GM12891 (cell line): ENCODE measurements around the gene TM4SF1.

ENCODE experiments used
- PAX5 ChIP-seq: IDR thresholded peaks from 2 replicates; pipeline ENCODE4 v1.6.1; 2011; ENCODE audit warnings: low read length, moderate library complexity, mild to moderate bottlenecking; ENCODE audit not compliant: insufficient read depth, severe bottlenecking
- POLR2A ChIP-seq: IDR thresholded peaks from 2 replicates; pipeline ENCODE4 v1.6.1; 2011; ENCODE audit warnings: low read depth, low read length, control low read depth

DNA sequence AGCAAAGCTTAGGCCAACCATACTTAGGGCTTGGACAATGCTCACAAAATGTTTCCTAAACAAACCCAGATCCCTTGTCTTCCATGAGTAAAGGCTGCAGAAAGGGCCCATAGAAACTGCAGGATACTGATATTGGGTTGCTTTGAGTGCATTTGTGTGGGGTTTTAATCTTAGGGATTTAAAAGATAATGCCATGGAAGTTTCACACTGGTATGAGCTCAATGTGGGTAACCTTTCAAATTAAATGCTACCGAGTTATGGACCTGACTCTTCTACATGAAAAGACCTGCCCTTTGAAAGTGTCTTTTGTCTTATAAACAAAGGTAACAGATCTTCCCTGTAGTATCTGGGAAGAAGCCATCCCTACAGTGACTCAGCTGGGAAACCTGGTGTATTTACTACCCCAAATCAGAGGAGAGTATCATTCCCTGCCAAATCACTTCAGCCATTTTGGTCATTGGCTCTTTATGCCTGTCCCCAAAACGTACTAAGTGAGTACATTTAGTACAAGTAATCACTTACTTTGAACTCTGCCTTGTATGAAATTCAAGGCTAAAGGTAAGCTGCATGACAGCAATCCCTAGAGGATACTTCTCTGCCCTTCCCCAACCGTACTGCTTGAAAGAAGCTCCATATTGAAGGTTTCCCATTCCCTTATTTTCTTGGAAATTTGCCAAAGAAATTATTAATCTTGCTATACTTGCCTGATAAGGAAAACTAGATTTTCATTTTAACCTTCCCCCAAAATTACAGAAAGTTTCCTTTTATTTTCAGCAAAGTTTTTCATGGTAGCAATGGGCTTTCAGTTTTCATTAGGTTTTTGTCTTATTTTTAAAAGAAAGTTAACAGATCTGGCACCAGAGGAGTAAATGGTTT lies 7.2 kb downstream of the TM4SF1 start:
- TF ChIP-seq POLR2A = no peak
- no peak for TF ChIP-seq PAX5
